H1 (cell line): ENCODE data around the gene ALG9. TPM values are rescaled to one million over a fixed set of nuclear protein-coding genes. Genes with fewer than 3 reads are reported as not detected.

Experiments used
- CTCF ChIA-PET: fragments of 300-600 bp; sonication (Branson Sonifier 250); formaldehyde crosslinking; loops from one replicate; lab custom pipeline; 2021; ENCODE audit not compliant: partially characterized antibody; lab: Charles Lee
- POLR2A ChIA-PET: fragments of 300-600 bp; sonication (Branson Sonifier 250); formaldehyde crosslinking; loops from one replicate; lab custom pipeline; 2021; ENCODE audit warnings: inconsistent platforms; ENCODE audit not compliant: partially characterized antibody; lab: Charles Lee
- DNase-seq, 2 experiments: peaks; one replicate each; pipeline versions ENCODE4 v3.0.0 to v3.0.0-alpha.2; 2010 to 2022; ENCODE audit warnings: low spot score in 2 of 2, low read depth in 1 of 2, mixed read lengths in 1 of 2
- FAIRE-seq: peaks from 2 replicates; lab custom pipeline; 2011; peaks lifted over from hg19 to GRCh38; lab: Jason Lieb, UNC
- H2AFZ ChIP-seq: 2 replicates; pipeline ENCODE4 v1.8.1; 2012; ENCODE audit warnings: low read length, inconsistent platforms
- H2AK5ac ChIP-seq: 2 replicates; pipeline ENCODE4 v1.6.1; 2013; ENCODE audit warnings: low read depth, low read length
- H2BK120ac ChIP-seq: replicated peaks from 2 replicates; pipeline ENCODE3; 2013; ENCODE audit warnings: low read depth, low read length, inconsistent platforms
- H2BK12ac ChIP-seq: 2 replicates; pipeline ENCODE4 v1.6.1; 2013; ENCODE audit warnings: low read depth, low read length
- H2BK15ac ChIP-seq: 2 replicates; pipeline ENCODE4 v1.6.1; 2013; ENCODE audit warnings: low read length
- H2BK20ac ChIP-seq: 2 replicates; pipeline ENCODE4 v1.6.1; 2013; ENCODE audit warnings: low read length
- H2BK5ac ChIP-seq: 2 replicates; pipeline ENCODE4 v1.6.1; 2013; ENCODE audit warnings: low read depth, low read length
- H3K14ac ChIP-seq: 2 replicates; pipeline ENCODE4 v1.6.1; 2013; ENCODE audit warnings: inconsistent platforms; ENCODE audit not compliant: insufficient read length
- H3K18ac ChIP-seq: 2 replicates; pipeline ENCODE4 v1.6.1; 2013; ENCODE audit warnings: low read length; ENCODE audit errors: extremely low read depth
- H3K23ac ChIP-seq: 2 replicates; pipeline ENCODE4 v1.6.1; 2013; ENCODE audit warnings: inconsistent platforms; ENCODE audit not compliant: insufficient read length
- H3K23me2 ChIP-seq: 2 replicates; pipeline ENCODE4 v1.6.1; 2013; ENCODE audit warnings: low read depth, low read length
- H3K27ac ChIP-seq: 2 replicates; pipeline ENCODE4 v1.6.1; 2011; ENCODE audit warnings: low read depth, low read length, inconsistent platforms
- H3K27me3 ChIP-seq, 4 experiments: replicated peaks in 1 of 4; 1 replicate in 1 of 4; 2 replicates in 3 of 4; pipeline versions ENCODE4 v1.6.1 to v1.8.1; 2011 to 2013; ENCODE audit warnings: low read length in 3 of 4, mild to moderate bottlenecking in 3 of 4, inconsistent platforms in 2 of 4, mixed read lengths in 2 of 4, moderate library complexity in 1 of 4; ENCODE audit not compliant: control insufficient read depth in 3 of 4, insufficient read depth in 3 of 4; ENCODE audit errors: extremely low read depth in 1 of 4
- H3K36me3 ChIP-seq, 4 experiments: 2 replicates each; pipeline versions ENCODE4 v1.6.1 to v1.8.1; 2011 to 2013; ENCODE audit warnings: mild to moderate bottlenecking in 4 of 4, low read length in 3 of 4, moderate library complexity in 2 of 4, control low read depth in 1 of 4, inconsistent platforms in 1 of 4; ENCODE audit not compliant: insufficient read depth in 4 of 4, control insufficient read depth in 2 of 4
- H3K4ac ChIP-seq: replicated peaks from 2 replicates; pipeline ENCODE3; 2013; ENCODE audit warnings: low read length, low read depth, mixed read lengths, inconsistent platforms; ENCODE audit not compliant: insufficient read length
- H3K4me1 ChIP-seq, 4 experiments: replicated peaks in 1 of 4; 1 replicate in 1 of 4; 2 replicates in 3 of 4; pipeline versions ENCODE4 v1.6.1 to v1.8.1; 2011 to 2013; ENCODE audit warnings: low read length in 3 of 4, inconsistent platforms in 2 of 4, mixed read lengths in 1 of 4; ENCODE audit not compliant: insufficient read depth in 4 of 4, control insufficient read depth in 3 of 4
- H3K4me2 ChIP-seq, 2 experiments: 2 replicates each; pipeline versions ENCODE4 v1.6.1 to v1.8.1; 2011 to 2013; ENCODE audit warnings: low read depth in 2 of 2, low read length in 2 of 2, control low read depth in 1 of 2, inconsistent platforms in 1 of 2, mild to moderate bottlenecking in 1 of 2; ENCODE audit not compliant: insufficient read depth in 1 of 2
- H3K4me3 ChIP-seq, 4 experiments: fragments of 200-600, 300-600 bp in 1 of 4; sonication (generic), shearing (Covaris generic), sonication (Bioruptor Twin) in 1 of 4; 2 replicates each; pipeline versions ENCODE4 v1.5.1 to v1.8.1; 2011 to 2016; ENCODE audit warnings: low read length in 4 of 4, low read depth in 3 of 4, control low read depth in 2 of 4, inconsistent platforms in 2 of 4, mild to moderate bottlenecking in 2 of 4, mixed read lengths in 1 of 4, moderate library complexity in 1 of 4; ENCODE audit not compliant: insufficient read depth in 2 of 4; ENCODE audit errors: extremely low read depth in 1 of 4
- H3K56ac ChIP-seq: replicated peaks from 2 replicates; pipeline ENCODE3; 2013; ENCODE audit warnings: low read depth, mild to moderate bottlenecking, mixed read lengths, low read length, inconsistent platforms; ENCODE audit not compliant: insufficient read length
- H3K79me1 ChIP-seq: 2 replicates; pipeline ENCODE4 v1.6.1; 2013; ENCODE audit warnings: low read depth, low read length, control low read depth
- H3K79me2 ChIP-seq, 2 experiments: 2 replicates each; pipeline versions ENCODE4 v1.6.1 to v1.8.1; 2012 to 2013; ENCODE audit warnings: low read length in 2 of 2, mild to moderate bottlenecking in 2 of 2, inconsistent platforms in 1 of 2; ENCODE audit not compliant: insufficient read depth in 2 of 2, control insufficient read depth in 1 of 2
- H3K9ac ChIP-seq, 4 experiments: replicated peaks in 1 of 4; 1 replicate in 1 of 4; 2 replicates in 3 of 4; pipeline versions ENCODE4 v1.6.1 to v1.8.1; 2011 to 2013; ENCODE audit warnings: low read depth in 3 of 4, low read length in 3 of 4, control low read depth in 2 of 4, mild to moderate bottlenecking in 2 of 4, moderate library complexity in 2 of 4, inconsistent platforms in 1 of 4; ENCODE audit errors: extremely low read depth in 1 of 4
- H3K9me3 ChIP-seq, 2 experiments: 2 replicates each; pipeline versions ENCODE4 v1.6.1 to v1.8.1; 2012 to 2013; ENCODE audit warnings: mild to moderate bottlenecking in 2 of 2, moderate library complexity in 2 of 2, control low read depth in 1 of 2, inconsistent platforms in 1 of 2, low read depth in 1 of 2, low read length in 1 of 2, mixed read lengths in 1 of 2; ENCODE audit not compliant: insufficient read depth in 2 of 2
- H4K20me1 ChIP-seq, 2 experiments: replicated peaks in 1 of 2; 2 replicates each; pipeline versions ENCODE3 to v1.8.1; 2011 to 2013; ENCODE audit warnings: inconsistent platforms in 2 of 2, low read length in 2 of 2, mild to moderate bottlenecking in 1 of 2; ENCODE audit not compliant: insufficient read depth in 2 of 2, control insufficient read depth in 1 of 2
- H4K5ac ChIP-seq: 2 replicates; pipeline ENCODE4 v1.6.1; 2013; ENCODE audit warnings: low read length, low read depth, mixed read lengths, inconsistent platforms; ENCODE audit not compliant: insufficient read length
- H4K8ac ChIP-seq: 2 replicates; pipeline ENCODE4 v1.8.0; 2013; ENCODE audit warnings: mild to moderate bottlenecking, moderate library complexity, low read length, inconsistent platforms; ENCODE audit not compliant: insufficient read depth; ENCODE audit errors: extremely low read depth
- H4K91ac ChIP-seq: replicated peaks from 2 replicates; pipeline ENCODE3; 2013; ENCODE audit warnings: low read length, mixed read lengths, inconsistent platforms; ENCODE audit not compliant: insufficient read length
- E2F6 ChIP-seq: IDR thresholded peaks from 2 replicates; pipeline ENCODE4 v1.6.1; 2012; ENCODE audit warnings: inconsistent platforms
- EGR1 ChIP-seq: IDR thresholded peaks from 2 replicates; pipeline ENCODE4 v1.6.1; 2011; ENCODE audit warnings: low read depth, low read length, borderline replicate concordance
- FOSL1 ChIP-seq: IDR thresholded peaks from 2 replicates; pipeline ENCODE4 v1.6.1; 2011; ENCODE audit warnings: mild to moderate bottlenecking, low read depth, low read length, moderate library complexity; ENCODE audit not compliant: insufficient read depth
- JUND ChIP-seq: IDR thresholded peaks from 2 replicates; pipeline ENCODE4 v1.6.1; 2011; ENCODE audit warnings: mild to moderate bottlenecking, improper control_type of control experiment, low read length
- KDM1A ChIP-seq: fragments of 200-600, 300-600 bp; sonication (generic); IDR thresholded peaks from 2 replicates; pipeline ENCODE4 v1.7.1; 2016; ENCODE audit warnings: mild to moderate bottlenecking, low read length, borderline replicate concordance
- MAX ChIP-seq: IDR thresholded peaks from 2 replicates; pipeline ENCODE4 v1.6.1; 2012; ENCODE audit warnings: inconsistent platforms
- RNF2 ChIP-seq: fragments of 200-900, 300-1000 bp; sonication (generic); IDR thresholded peaks from 2 replicates; pipeline ENCODE4 v1.7.1; 2016; ENCODE audit warnings: borderline replicate concordance, low read depth, mild to moderate bottlenecking, antibody characterized with exemption, low read length; ENCODE audit not compliant: poor library complexity, severe bottlenecking; ENCODE audit errors: missing control alignments
- SP1 ChIP-seq: IDR thresholded peaks from 2 replicates; pipeline ENCODE4 v1.6.1; 2011; ENCODE audit warnings: low read depth, low read length
- SUZ12 ChIP-seq: fragments of 200-600 bp; sonication (generic); IDR thresholded peaks from 2 replicates; pipeline ENCODE4 v1.6.1; 2012; ENCODE audit warnings: mild to moderate bottlenecking, inconsistent platforms, low read length, moderate library complexity, mixed read lengths
- TBP ChIP-seq: IDR thresholded peaks from 2 replicates; pipeline ENCODE4 v1.6.1; 2011; ENCODE audit warnings: low read depth, low read length, improper control_type of control experiment
- TEAD4 ChIP-seq: IDR thresholded peaks from 2 replicates; pipeline ENCODE4 v1.6.1; 2012; ENCODE audit warnings: low read depth, low read length, inconsistent platforms, mixed read lengths
- USF2 ChIP-seq: IDR thresholded peaks from 2 replicates; pipeline ENCODE4 v1.6.1; 2011; ENCODE audit warnings: low read length, improper control_type of control experiment
- ZNF274 ChIP-seq: IDR thresholded peaks from 2 replicates; pipeline ENCODE4 v1.7.0; 2012; ENCODE audit warnings: low read length, borderline replicate concordance; ENCODE audit errors: extremely low read depth
- polyA plus RNA-seq, 7 experiments: library from polyadenylated mRNA; depleted of rRNA in 3 of 7; stranded (reverse) in 5 of 7; unstranded in 2 of 7; fragments of >200 nt in 5 of 7; fragments of 200-250 nt in 2 of 7; gene quantifications; 1 replicate in 5 of 7; 2 replicates in 1 of 7; 4 replicates in 1 of 7; pipeline versions ENCODE4 v1.2.1 to v1.2.3, GENCODE V29; 2011 to 2013; ENCODE audit warnings: missing spikeins in 2 of 7, mixed read lengths in 2 of 7
- total RNA-seq: library from RNA; stranded (reverse); fragmentation: NEBNext Ultra II Directional; extraction: Animal tissue kit (Norgen Biotek cat#: 25700); gene quantifications from 2 replicates; pipeline ENCODE4 v1.2.1, GENCODE V29; 2021

Gene ALG9
- total and polyA plus RNA-seq, 2 of the 8 experiments (the other 6 are each of a cell fraction or from before 2014, with no cell fraction given) = 23.5 to 24.5 TPM

- Histone ChIP-seq H3K36me3 (peaks cover 3 to 67% (median 48%) of the 10 kb centered on the region in 4 experiments), H3K14ac (no peak overlapping the region)
- CTCF ChIA-PET = interaction anchor here (0.9 to 11.4 kb wide), 5 partner anchors 9 to 176 kb away, joined by 3 to 106 read pairs (median 3); no protein-coding TSS in a partner anchor
- no peak for TF ChIP-seq JUND
- TF ChIP-seq FOSL1 = no peak
- no peak for TF ChIP-seq EGR1
- no peak for TF ChIP-seq ZNF274
- TF ChIP-seq E2F6 = no peak
- no peak for TF ChIP-seq SUZ12
- TF ChIP-seq USF2 = no peak
- TF ChIP-seq RNF2 = no peak
- no peak for TF ChIP-seq SP1
- TF ChIP-seq MAX = no peak
- no peak for TF ChIP-seq KDM1A
- TF ChIP-seq TBP = no peak
- no peak for TF ChIP-seq TEAD4
These were observed 112.0 kb downstream of the ALG9 start for GRCh38 chr11:111759376-111759775.

More at GRCh38 chr11:111759376-111759775, 112.0 kb downstream of the ALG9 start:
- no peak overlapping the region for H2AFZ ChIP-seq
- H3K4me2 ChIP-seq = no peak overlapping the region
- H3K23ac ChIP-seq = no peak overlapping the region
- H2BK15ac ChIP-seq = no peak overlapping the region
- H4K8ac ChIP-seq = no peak overlapping the region
- no peak overlapping the region for H2BK120ac ChIP-seq
- H3K9ac ChIP-seq = no peak overlapping the region
- no peak overlapping the region for H2BK5ac ChIP-seq
- H3K27ac ChIP-seq = no peak overlapping the region
- H3K4me1 ChIP-seq = peaks cover 0 to 2% (median 0%) of the 10 kb centered on the region in 4 experiments; a peak in 2 of 7 replicates
- H3K9me3 ChIP-seq = no peaks in the 10 kb centered on the region
- H2BK20ac ChIP-seq = no peak overlapping the region
- H3K56ac ChIP-seq = no peak overlapping the region
- no peak overlapping the region for H2AK5ac ChIP-seq
- H3K79me1 ChIP-seq = no peaks in the 10 kb centered on the region; the same call in 1 of the 2 replicates
- no peak overlapping the region for H3K18ac ChIP-seq
- no peaks in the 10 kb centered on the region for H3K27me3 ChIP-seq
- H4K5ac ChIP-seq = no peak overlapping the region
- H3K4me3 ChIP-seq = no peak overlapping the region
- no peaks in the 10 kb centered on the region; the same call in 1 of the 2 replicates for H3K23me2 ChIP-seq
- DNase-seq (no peak), FAIRE-seq (no peak)
- POLR2A ChIA-PET = interaction anchor here (1.3 kb wide), 1 partner anchor 21 kb away, joined by 3 read pairs; no protein-coding TSS in a partner anchor
- H4K20me1 ChIP-seq = peaks cover 3 to 4% of the 10 kb centered on the region in 2 experiments
- no peak overlapping the region for H4K91ac ChIP-seq
- peaks cover 0 to 14% of the 10 kb centered on the region in 2 experiments; a peak in 2 of 4 replicates for H3K79me2 ChIP-seq
- H3K4ac ChIP-seq = no peak overlapping the region
- no peak overlapping the region for H2BK12ac ChIP-seq
